ENCODE measurements around the gene HIPK1. TPM values are rescaled to one million over a fixed set of nuclear protein-coding genes. Genes with fewer than 3 reads are reported as not detected.

The HIPK1 gene
- total RNA-seq = 41.7 TPM

- Histone ChIP-seq H3K4me3 (peak within 1 kb of the TSS; percentile 83 to 90), H3K36me3 (no peaks in the 10 kb centered on the region), H3K9me3 (no peaks in the 10 kb centered on the region), H3K27ac (peak within 1 kb of the TSS; percentile 92 to 94), H3K27me3 (no peaks in the 10 kb centered on the region), H3K4me1 (peaks cover 4 to 33% of the 10 kb centered on the region in 2 donors)
- intact Hi-C loops (cut with DNase I) = loop anchor here (1.0 to 5.0 kb wide), 5 partner anchors 24 to 972 kb away; partner anchors contain the start of genes DCLRE1B, PHTF1, RSBN1 and SLC16A1
- DNase-seq (ENCODE audit: low spot score in 2 of 2) = peak; percentile 67 to 96
- TF ChIP-seq CTCF (IDR thresholded peaks at IDR 0.05) = peak in 1 of 3 experiments; percentile 35
Measured at GRCh38 chr1:113928941-113929749, at the start of gene HIPK1. Gene HIPK1 (plus strand): TSS chr1:113929324.

- H3K9me3 ChIP-seq = no peaks in the 10 kb centered on the region
- intact Hi-C loops (cut with DNase I) = no loop called here
Measured at GRCh38 chr1:113879739-113880038, 49.4 kb upstream of the HIPK1 start.

GRCh38 chr1:113881661-113882060 lies 47.5 kb upstream of the HIPK1 start:
- DNase-seq (ENCODE audit: low spot score in 2 of 2) = no peak
- intact Hi-C loops (cut with DNase I) = no loop called here

More at GRCh38 chr1:113879739-113880038, 49.4 kb upstream of the HIPK1 start:
- no peak for TF ChIP-seq CTCF (IDR thresholded peaks at IDR 0.05)
- no peak for DNase-seq (ENCODE audit: low spot score in 2 of 2)
- H3K4me3 ChIP-seq = no peak overlapping the region
- H3K36me3 ChIP-seq = no peaks in the 10 kb centered on the region
- no peaks in the 10 kb centered on the region for H3K4me1 ChIP-seq
- H3K27ac ChIP-seq = no peak overlapping the region
- no peaks in the 10 kb centered on the region for H3K27me3 ChIP-seq

GRCh38 chr1:113886417-113887401 lies 42.4 kb upstream of the HIPK1 start:
- DNase-seq (ENCODE audit: low spot score in 2 of 2) = no peak
- H3K36me3 ChIP-seq = no peaks in the 10 kb centered on the region
- intact Hi-C loops (cut with DNase I) = no loop called here
- no peaks in the 10 kb centered on the region for H3K9me3 ChIP-seq
- TF ChIP-seq CTCF (IDR thresholded peaks at IDR 0.05) = no peak
- no peak overlapping the region for H3K27ac ChIP-seq
- no peaks in the 10 kb centered on the region for H3K4me1 ChIP-seq
- no peak overlapping the region for H3K4me3 ChIP-seq
- H3K27me3 ChIP-seq = no peaks in the 10 kb centered on the region

More at GRCh38 chr1:113881661-113882060, 47.5 kb upstream of the HIPK1 start:
- Histone ChIP-seq H3K36me3 (no peaks in the 10 kb centered on the region), H3K9me3 (no peaks in the 10 kb centered on the region), H3K27ac (no peak overlapping the region), H3K4me1 (no peaks in the 10 kb centered on the region), H3K4me3 (no peak overlapping the region), H3K27me3 (no peaks in the 10 kb centered on the region)
- no peak for TF ChIP-seq CTCF (IDR thresholded peaks at IDR 0.05)

GRCh38 chr1:113887402-113888175 lies 41.5 kb upstream of the HIPK1 start, which contains the start of gene BCL2L15:
Gene BCL2L15 (minus strand): TSS chr1:113887581. CDS start chr1:113887375, 206 bp downstream.
- no peak within 1 kb of the TSS for H3K27ac ChIP-seq
- no peaks in the 10 kb centered on the region for H3K4me1 ChIP-seq
- intact Hi-C loops (cut with DNase I) = no loop called here
- no peaks in the 10 kb centered on the region for H3K27me3 ChIP-seq
- H3K4me3 ChIP-seq = no peak within 1 kb of the TSS
- no peak for DNase-seq (ENCODE audit: low spot score in 2 of 2)
- no peaks in the 10 kb centered on the region for H3K9me3 ChIP-seq
- H3K36me3 ChIP-seq = no peaks in the 10 kb centered on the region
- TF ChIP-seq CTCF (IDR thresholded peaks at IDR 0.05) = no peak
